Lower lobe of right lung (tissue), 2 donors: ENCODE measurements around the gene SPAG16. TPM values are rescaled to one million over a fixed set of nuclear protein-coding genes. Genes with fewer than 3 reads are reported as not detected.
A peak's percentile ranks its signal among the peaks of the same experiment; 100 is the strongest.

Source experiments
- ATAC-seq, 2 donors: fragments of 200-7000 bp; cut with Tn5 transposase; one replicate each; pipeline ENCODE4 v1.9.1; 2020 to 2022; ENCODE audit warnings: mild to moderate bottlenecking in 2 of 2, moderate library complexity in 2 of 2
- DNase-seq: peaks from one replicate; pipeline ENCODE4 v3.0.0-alpha.2; 2020
- H3K27ac ChIP-seq: fragments of 200-600 bp; one replicate; pipeline ENCODE4 v1.8.0; 2022
- H3K27me3 ChIP-seq: fragments of 200-600 bp; one replicate; pipeline ENCODE4 v1.8.0; 2022; ENCODE audit warnings: low read depth
- H3K36me3 ChIP-seq: fragments of 200-600 bp; one replicate; pipeline ENCODE4 v1.8.0; 2022; ENCODE audit warnings: mild to moderate bottlenecking
- H3K4me1 ChIP-seq: fragments of 200-600 bp; one replicate; pipeline ENCODE4 v1.8.0; 2022
- H3K4me3 ChIP-seq: fragments of 200-600 bp; one replicate; pipeline ENCODE4 v1.8.0; 2022; ENCODE audit warnings: mild to moderate bottlenecking
- H3K9me3 ChIP-seq: fragments of 200-600 bp; one replicate; pipeline ENCODE4 v1.8.0; 2022
- intact Hi-C: fragments of 100-400 bp; cut with DNase I; formaldehyde crosslinking; loops from one replicate; pipeline ENCODE4 v1.11.0; 2022
- total RNA-seq: library from RNA; stranded (reverse); fragmentation: NEBNext Ultra II Directional; extraction: Animal tissue kit (Norgen Biotek cat#: 25700); gene quantifications from one replicate; pipeline ENCODE4 v1.2.1, GENCODE V29; 2021
- TF ChIP-seq, protein P1 (sequence below): fragments of 200-600 bp; IDR thresholded peaks from one replicate; pipeline ENCODE4 v1.8.0; 2022; ENCODE audit warnings: antibody characterized with exemption, mild to moderate bottlenecking
- donor health status: DM: no; HTN: yes; CAD: no; lungs with severe emphysema.

SPAG16 gene
- total RNA-seq, 1 donor from 2014 or later = 16.7 TPM

DNA sequence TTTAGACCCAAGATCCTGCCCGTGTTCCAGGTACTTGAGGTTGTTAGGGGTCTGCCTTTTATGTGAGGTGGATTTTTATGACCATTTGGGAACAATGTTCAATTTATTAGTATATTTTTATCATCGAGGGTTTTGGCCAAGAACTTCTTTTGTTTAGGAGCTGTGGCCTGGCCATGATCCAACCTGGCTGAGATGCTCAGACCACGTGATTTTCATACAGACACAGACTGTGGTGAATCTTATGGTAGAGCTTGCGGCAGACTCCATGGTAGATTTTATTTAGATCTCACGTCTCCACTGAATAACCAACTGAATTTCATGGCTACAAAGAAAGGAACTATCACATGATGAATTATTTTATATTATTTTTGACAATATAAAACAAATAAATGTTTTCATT, 721.1 kb downstream of the SPAG16 start:
- no peaks in the 10 kb centered on the region for H3K4me1 ChIP-seq
- H3K27ac ChIP-seq = no peak overlapping the region
- H3K36me3 ChIP-seq = no peaks in the 10 kb centered on the region
- TF ChIP-seq, protein P1, sequence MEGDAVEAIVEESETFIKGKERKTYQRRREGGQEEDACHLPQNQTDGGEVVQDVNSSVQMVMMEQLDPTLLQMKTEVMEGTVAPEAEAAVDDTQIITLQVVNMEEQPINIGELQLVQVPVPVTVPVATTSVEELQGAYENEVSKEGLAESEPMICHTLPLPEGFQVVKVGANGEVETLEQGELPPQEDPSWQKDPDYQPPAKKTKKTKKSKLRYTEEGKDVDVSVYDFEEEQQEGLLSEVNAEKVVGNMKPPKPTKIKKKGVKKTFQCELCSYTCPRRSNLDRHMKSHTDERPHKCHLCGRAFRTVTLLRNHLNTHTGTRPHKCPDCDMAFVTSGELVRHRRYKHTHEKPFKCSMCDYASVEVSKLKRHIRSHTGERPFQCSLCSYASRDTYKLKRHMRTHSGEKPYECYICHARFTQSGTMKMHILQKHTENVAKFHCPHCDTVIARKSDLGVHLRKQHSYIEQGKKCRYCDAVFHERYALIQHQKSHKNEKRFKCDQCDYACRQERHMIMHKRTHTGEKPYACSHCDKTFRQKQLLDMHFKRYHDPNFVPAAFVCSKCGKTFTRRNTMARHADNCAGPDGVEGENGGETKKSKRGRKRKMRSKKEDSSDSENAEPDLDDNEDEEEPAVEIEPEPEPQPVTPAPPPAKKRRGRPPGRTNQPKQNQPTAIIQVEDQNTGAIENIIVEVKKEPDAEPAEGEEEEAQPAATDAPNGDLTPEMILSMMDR = no peak
- H3K9me3 ChIP-seq = peaks cover 5% of the 10 kb centered on the region
- no peaks in the 10 kb centered on the region for H3K27me3 ChIP-seq
- ATAC-seq = no peak
- intact Hi-C loops = no loop called here
- no peak for DNase-seq
- H3K4me3 ChIP-seq = no peak overlapping the region

DNA sequence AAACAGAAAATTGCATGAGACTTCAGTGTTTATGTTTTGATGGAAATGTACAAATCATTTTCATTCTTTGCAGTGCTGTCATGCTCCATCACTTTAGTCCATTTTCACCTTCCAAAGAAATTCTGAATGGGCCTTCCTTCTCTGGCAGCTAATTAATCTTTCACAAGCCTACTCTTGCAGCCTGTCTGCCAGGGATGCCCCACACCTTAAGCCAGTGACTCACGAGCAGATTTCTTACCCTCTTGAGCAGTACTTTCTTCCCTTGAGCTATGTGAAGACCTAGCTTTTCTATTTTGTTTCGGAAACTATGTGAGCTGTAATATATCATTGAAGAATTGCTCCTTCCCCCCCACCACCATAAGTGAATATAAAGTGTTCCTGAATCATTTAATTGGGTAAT, 722.3 kb downstream of the SPAG16 start:
- ATAC-seq (no peak), DNase-seq (no peak)
- Histone ChIP-seq H3K4me1 (no peaks in the 10 kb centered on the region), H3K36me3 (no peaks in the 10 kb centered on the region), H3K27ac (no peak overlapping the region), H3K27me3 (no peaks in the 10 kb centered on the region), H3K4me3 (no peak overlapping the region), H3K9me3 (peaks cover 5% of the 10 kb centered on the region)
- TF ChIP-seq, protein P1 = no peak
- intact Hi-C loops = no loop called here

DNA sequence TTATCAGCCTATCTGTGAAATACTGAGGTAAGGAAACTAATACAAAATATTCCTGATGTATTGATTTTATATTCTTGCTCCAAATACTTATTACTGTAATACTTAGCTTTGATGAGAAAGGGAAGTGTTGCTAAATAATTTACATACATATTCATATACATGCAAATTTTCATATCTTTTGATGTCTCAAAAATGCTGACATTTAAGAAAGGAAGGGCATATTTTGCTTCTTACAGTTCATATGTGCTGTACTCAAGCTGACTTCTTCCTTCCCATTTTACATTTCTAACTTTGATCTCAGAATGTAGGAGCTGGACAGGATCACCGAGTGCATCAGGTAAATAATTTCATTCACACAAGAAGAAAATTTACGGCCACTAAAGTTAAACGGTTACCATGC, 727.4 kb downstream of the SPAG16 start:
- H3K27ac ChIP-seq = no peak overlapping the region
- peaks cover 5% of the 10 kb centered on the region for H3K9me3 ChIP-seq
- no peaks in the 10 kb centered on the region for H3K27me3 ChIP-seq
- H3K4me3 ChIP-seq = no peak overlapping the region
- TF ChIP-seq, protein P1 = no peak
- DNase-seq (no peak), ATAC-seq (no peak)
- H3K4me1 ChIP-seq = no peaks in the 10 kb centered on the region
- intact Hi-C loops = no loop called here
- no peaks in the 10 kb centered on the region for H3K36me3 ChIP-seq

DNA sequence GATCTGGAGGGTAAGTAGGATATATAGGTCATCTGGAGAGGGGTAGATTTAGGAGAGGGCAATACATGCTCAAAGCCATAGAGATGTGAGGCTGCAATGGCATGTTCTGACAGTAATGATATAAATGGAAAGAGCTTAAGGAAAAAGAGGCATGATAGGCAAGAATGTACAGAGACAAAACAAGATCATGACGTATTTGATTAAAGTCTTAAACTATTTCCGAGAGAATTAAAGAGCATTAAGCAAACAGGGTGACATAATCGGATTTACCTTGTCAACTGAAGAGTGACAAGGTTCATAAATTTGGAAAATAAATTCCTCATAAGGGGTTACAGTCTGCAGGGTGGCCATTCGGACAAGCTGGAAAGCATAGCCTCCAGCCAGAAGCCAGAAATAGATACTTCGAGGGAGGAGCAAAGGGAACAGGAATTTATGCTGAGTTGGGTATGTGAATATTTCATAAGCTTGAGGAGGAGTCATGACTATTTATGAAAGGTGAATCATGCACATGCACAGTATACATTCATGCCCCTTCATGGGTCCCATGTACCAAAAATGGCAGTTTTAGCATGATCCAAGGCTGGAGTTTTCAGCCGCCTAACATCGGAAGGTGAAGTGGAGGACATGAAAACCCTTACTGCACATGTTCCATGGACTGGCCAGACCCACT, 730.4 kb downstream of the SPAG16 start:
- H3K9me3 ChIP-seq = no peaks in the 10 kb centered on the region
- H3K4me1 ChIP-seq = no peaks in the 10 kb centered on the region
- no peak overlapping the region for H3K27ac ChIP-seq
- no peak for ATAC-seq
- DNase-seq = no peak
- intact Hi-C loops = no loop called here
- TF ChIP-seq, protein P1 = no peak
- no peaks in the 10 kb centered on the region for H3K36me3 ChIP-seq
- no peaks in the 10 kb centered on the region for H3K27me3 ChIP-seq
- H3K4me3 ChIP-seq = no peak overlapping the region

DNA sequence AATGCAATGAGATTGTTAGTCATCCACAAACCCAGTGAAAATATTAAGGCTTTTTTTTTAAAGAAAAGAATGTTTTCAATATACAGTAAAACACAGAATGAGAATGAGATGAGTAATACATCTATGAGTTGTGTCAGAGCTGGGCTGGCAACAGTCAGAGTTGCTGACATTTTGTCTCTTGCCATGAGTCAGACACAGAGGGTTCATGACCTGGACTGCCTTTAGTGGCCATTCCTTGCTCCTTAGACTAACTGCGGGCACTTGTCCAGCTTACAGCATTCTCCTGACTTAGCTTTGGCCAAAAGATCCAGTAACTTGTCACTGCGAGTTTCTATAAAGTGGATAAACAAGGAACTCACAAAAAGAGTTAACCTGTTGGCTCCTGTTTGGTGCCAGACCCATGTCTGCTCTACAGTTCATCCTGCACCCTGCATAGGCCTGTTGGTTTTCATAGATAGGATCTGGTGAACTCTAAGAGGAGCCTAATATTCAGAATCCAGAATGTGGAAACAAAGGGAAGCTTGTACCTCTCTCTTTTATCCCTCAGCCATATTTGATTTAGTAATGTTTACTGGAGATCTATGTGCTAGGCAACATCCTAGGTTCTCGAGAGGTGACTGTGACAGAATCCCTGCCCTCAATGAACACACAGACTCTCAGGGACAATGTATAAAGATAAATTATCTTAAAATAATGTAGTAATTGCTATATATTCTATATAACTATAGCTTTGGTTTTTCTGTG, 735.1 kb downstream of the SPAG16 start:
- intact Hi-C loops = no loop called here

More for the DNA sequence above, 735.1 kb downstream of the SPAG16 start:
- Histone ChIP-seq H3K36me3 (no peaks in the 10 kb centered on the region), H3K4me1 (no peaks in the 10 kb centered on the region), H3K9me3 (no peaks in the 10 kb centered on the region), H3K4me3 (no peak overlapping the region), H3K27ac (no peak overlapping the region), H3K27me3 (no peaks in the 10 kb centered on the region)
- ATAC-seq = peak in 1 of 2 donors; percentile 33
- no peak for DNase-seq
- TF ChIP-seq, protein P1 = no peak
